ENCODE results near the gene LDLRAD3. TPM values are rescaled to one million over a fixed set of nuclear protein-coding genes. Genes with fewer than 3 reads are reported as not detected.

The LDLRAD3 gene
- total RNA-seq, 2 experiments from 2014 or later = 0.12 to 0.24 TPM

DNA sequence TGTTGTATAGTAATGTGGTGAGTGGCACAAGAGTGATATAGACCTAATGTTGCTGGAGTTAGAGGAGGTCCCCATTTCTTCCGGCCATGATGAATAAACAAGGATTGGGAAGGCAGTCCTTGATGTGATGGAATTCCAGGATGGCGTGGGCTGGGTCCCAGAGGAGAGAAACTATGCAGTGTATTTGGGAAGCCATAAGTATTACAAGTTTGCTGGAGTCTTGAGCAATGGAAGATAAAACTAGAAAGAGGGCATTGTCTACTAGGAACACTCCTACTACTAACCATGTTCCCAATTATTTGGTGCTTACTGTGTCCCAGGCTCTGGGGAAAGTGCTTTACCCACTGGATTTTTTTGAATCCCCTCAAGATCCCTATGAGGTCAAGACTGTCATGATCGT is 20.0 kb downstream of the LDLRAD3 start:
- Mint-ChIP-seq H3K9me3 (no peaks in the 10 kb centered on the region), H3K4me3 (no peak overlapping the region), H3K27ac (no peak overlapping the region), H3K4me1 (no peaks in the 10 kb centered on the region), H3K36me3 (no peaks in the 10 kb centered on the region), H3K27me3 (peaks cover 7% of the 10 kb centered on the region)
- DNase-seq = no peak

DNA sequence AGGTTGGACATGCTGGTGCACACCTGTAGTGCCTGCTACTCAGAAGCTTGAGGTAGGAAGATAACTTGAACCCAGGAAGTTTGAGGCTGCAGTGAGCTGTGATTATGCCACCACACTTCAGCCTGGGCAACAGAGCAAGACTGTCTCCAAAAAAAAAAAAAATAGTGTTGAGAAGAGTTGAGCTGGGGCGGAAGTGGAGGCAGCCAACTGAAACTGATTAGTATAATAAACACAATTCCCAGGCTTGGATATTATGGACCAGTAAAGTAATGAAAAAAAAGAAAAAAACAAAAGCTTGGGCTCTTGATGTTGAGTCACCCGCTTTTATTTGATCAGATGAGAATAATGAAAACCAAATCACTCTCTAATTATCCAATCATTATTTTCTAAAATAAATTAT is 21.0 kb downstream of the LDLRAD3 start:
- H3K27ac Mint-ChIP-seq = no peak overlapping the region
- H3K4me3 Mint-ChIP-seq = no peak overlapping the region
- H3K27me3 Mint-ChIP-seq = peaks cover 7% of the 10 kb centered on the region
- no peaks in the 10 kb centered on the region for H3K4me1 Mint-ChIP-seq
- no peaks in the 10 kb centered on the region for H3K9me3 Mint-ChIP-seq
- no peaks in the 10 kb centered on the region for H3K36me3 Mint-ChIP-seq
- DNase-seq = no peak

DNA sequence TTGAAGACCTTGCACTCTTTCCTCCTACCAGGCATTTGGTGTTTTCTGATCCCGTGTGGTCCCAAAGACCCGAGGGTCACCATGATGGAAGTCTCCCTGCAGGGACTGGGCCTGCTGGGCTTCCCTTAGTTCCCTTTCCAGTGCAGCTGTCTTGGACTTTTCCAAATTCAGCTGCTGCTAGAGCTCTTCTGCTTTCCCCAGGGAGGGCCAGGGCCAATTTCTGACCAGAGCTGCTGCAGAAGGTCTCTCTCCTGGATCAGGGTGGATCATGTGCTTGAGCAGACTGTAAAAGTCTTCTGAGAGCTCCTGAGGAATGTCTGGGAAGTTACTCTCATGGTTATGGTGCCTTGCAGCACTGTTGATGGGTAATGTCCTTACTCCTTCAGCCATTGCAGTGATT is 23.2 kb downstream of the LDLRAD3 start:
- Mint-ChIP-seq H3K4me3 (no peak overlapping the region), H3K4me1 (peaks cover 2% of the 10 kb centered on the region), H3K27me3 (peaks cover 5% of the 10 kb centered on the region), H3K9me3 (no peaks in the 10 kb centered on the region), H3K36me3 (no peaks in the 10 kb centered on the region), H3K27ac (no peak overlapping the region)
- no peak for DNase-seq

DNA sequence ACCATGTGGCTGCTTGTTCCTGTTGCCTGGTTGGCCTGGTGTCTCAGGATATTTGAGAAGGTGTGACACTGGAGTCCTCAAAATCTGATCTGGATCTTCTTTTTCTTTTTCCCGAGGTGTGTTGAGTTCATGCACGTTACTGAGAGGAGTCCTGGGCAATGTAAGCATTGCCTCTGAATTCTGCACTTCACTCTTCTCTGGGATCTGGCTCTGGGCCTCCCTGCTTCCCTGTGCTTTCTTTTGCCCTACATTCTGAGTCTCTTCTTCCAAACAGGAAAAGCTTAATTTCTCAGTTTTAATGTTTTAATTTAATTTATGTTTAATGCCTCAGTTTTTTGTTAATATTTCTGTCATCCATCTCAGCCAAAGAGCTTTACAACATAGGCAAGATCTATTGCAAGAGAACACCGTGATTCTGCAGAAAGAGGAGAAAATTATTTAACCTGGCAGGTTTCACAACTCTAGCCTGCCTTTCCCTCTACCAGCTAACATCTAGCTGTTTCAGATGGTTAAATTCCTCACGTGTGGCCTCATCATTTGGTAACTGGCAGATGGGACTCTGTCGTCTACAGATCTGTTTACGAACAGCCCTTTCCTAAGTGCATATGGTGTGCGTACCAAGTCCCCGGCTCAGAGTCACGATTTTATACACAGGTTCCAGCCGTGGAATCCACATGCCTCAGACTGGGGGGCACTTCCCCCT is 24.7 kb downstream of the LDLRAD3 start:
- DNase-seq = no peak
- Mint-ChIP-seq H3K27me3 (peaks cover 3% of the 10 kb centered on the region), H3K4me1 (peaks cover 4% of the 10 kb centered on the region), H3K27ac (no peak overlapping the region), H3K36me3 (no peaks in the 10 kb centered on the region), H3K9me3 (no peaks in the 10 kb centered on the region), H3K4me3 (no peak overlapping the region)

DNA sequence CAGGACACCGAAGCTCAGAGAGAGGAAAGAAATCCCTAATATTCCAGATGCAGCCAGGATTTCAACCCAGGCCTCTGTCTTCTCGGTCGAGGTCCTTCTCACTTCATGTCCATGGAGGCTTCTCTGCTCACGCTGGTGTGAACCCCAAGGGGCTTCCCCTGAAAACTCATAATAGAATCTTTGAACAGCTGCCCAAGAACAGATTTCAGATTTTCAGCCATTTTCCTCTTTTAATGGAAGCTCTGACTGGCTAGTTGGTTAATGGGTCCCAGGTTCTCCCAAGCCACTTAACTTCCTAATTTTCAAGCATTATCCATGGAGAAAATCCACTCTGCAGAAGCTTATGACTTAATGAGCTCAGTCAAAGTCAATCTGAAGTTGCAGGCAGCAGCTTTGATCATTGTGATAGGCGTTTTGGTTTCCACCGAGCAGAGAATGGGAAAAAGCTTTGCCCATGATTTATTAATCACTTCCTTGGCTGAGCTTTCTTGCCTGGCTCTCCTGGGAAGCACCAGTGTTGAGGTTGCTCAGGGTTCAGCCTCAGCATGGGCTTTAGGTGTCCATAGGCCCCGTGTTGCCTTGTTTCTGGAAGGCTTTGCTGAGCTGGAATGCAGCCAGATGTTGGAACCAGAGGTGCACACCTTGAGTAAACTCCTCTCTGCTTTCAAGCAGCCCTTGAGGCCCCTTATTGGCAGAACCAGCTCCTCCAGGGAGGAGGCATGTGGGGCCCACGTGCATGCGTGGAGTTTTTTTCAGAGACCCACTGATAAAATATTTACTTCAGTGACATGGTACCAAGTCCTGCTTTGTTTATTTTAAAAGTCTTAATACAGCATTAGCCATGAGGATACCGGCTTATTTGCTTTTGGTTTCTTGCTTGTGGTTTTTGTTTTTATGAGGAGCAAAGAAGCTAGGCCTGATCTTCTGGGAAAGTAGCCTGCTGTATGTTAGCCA is 25.5 kb downstream of the LDLRAD3 start:
- Mint-ChIP-seq H3K27me3 (peaks cover 3% of the 10 kb centered on the region), H3K27ac (no peak overlapping the region), H3K4me1 (peaks cover 4% of the 10 kb centered on the region), H3K36me3 (no peaks in the 10 kb centered on the region), H3K9me3 (peaks cover 4% of the 10 kb centered on the region), H3K4me3 (no peak overlapping the region)
- no peak for DNase-seq

DNA sequence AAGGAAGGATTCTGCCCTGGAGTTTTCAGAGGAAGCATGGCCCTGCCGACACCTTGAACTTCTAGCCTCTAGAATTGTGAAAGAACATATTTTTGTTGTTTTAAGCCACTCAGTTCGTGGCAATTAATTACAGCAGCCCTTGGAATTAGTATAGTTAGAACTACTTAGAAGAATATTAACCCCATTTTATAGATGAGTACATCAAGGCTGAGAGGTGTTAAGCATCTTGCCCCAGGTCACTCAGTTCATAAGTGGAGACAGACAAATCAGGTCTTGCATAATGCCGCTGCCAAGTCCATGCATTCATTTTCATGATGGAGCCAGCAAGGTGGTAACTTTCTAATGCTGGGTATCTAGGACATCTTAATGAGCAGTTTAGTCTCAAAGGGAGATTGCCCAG is 26.6 kb downstream of the LDLRAD3 start:
- no peak overlapping the region for H3K27ac Mint-ChIP-seq
- H3K36me3 Mint-ChIP-seq = no peaks in the 10 kb centered on the region
- no peak overlapping the region for H3K4me3 Mint-ChIP-seq
- H3K9me3 Mint-ChIP-seq = peaks cover 4% of the 10 kb centered on the region
- peaks cover 4% of the 10 kb centered on the region for H3K4me1 Mint-ChIP-seq
- no peak for DNase-seq
- peaks cover under 1% of the 10 kb centered on the region for H3K27me3 Mint-ChIP-seq

DNA sequence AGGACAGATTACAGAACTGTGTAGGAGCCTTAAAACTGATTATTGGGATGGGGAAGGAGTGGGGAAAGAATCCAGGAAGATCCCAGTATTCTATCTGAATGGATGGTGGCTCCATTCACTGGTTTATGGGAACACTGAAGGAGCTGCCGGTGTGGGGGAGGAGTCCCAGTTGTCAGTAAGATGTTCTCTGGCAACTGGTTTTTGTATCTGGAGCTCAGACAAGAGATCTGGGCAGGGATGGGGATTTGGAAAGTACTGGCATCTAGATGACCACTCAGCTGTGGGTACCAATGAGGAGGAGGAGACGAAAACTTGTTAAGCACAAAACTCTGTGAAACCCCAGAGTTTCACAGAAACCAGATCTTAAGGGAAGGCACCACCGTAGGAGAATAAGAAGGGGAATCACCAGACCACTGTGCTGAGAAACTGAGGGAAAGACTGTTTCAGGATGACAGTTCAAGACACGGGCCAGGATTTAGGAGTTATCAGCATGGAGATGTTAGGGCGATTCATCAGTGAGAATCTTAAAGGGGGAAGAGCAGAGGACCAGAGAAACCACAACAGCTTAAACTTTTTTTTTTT is 28.1 kb downstream of the LDLRAD3 start:
- Mint-ChIP-seq H3K27me3 (no peaks in the 10 kb centered on the region), H3K27ac (no peak overlapping the region)

DNA sequence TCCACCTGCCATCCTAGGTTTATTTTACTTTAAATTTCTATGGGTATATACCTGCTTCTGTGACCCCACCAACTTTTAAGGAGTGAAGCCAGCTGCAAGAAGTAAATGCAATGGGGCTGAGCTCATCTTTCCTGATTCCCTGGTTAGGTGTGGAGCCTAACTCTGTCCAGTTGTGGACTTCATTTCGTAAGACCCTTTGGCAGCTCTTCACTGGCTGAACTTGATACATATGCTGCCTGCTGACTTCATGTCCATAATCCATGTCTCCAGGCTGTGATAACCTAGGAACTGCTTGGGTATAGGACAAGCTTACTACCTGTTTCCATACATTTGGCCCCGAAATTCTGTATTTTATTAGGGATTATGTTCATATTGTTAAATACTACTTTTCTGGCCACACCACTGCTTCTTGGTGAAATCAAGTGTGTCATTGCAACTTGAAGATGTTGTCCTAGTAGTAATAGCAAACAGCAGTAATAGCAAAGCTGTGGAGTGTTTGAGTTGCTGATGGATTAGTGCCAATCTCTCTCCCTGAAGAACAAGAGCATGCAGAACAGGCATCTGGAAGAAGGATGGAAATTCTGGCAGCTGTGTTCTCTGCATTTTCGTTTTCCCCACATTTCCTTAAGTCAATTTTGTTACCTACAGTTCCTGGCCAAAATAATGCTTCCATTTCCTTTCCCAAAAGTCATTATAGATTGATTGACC is 31.2 kb downstream of the LDLRAD3 start:
- peaks cover 5% of the 10 kb centered on the region for H3K9me3 Mint-ChIP-seq
- no peak for DNase-seq
- no peaks in the 10 kb centered on the region for H3K36me3 Mint-ChIP-seq
- H3K4me1 Mint-ChIP-seq = peaks cover 4% of the 10 kb centered on the region
- H3K4me3 Mint-ChIP-seq = no peak overlapping the region
- no peaks in the 10 kb centered on the region for H3K27me3 Mint-ChIP-seq
- no peak overlapping the region for H3K27ac Mint-ChIP-seq

More for the DNA sequence above, 28.1 kb downstream of the LDLRAD3 start:
- Mint-ChIP-seq H3K36me3 (no peaks in the 10 kb centered on the region), H3K9me3 (peaks cover 5% of the 10 kb centered on the region), H3K4me1 (peaks cover 4% of the 10 kb centered on the region), H3K4me3 (no peak overlapping the region)
- DNase-seq = no peak

DNA sequence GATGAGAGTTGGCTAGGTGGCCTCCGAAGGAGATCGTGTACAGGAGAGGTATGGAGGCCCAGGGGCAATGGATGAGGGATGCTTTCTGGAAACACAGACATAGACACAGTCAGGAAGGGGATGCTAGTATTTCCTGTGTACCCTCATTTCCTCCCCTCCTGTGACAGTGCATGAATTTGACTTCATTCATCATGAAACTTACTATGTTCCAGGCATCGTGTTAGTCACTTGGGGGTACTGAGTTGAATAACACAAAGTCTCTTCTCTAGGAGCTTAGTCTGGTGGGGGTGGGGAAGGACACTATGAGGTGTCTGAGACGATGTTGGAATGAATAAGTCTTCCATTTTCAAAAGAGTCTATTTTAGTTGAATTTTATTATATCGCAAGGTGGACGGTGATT is 32.6 kb downstream of the LDLRAD3 start:
- no peaks in the 10 kb centered on the region for H3K27me3 Mint-ChIP-seq
- peaks cover 4% of the 10 kb centered on the region for H3K4me1 Mint-ChIP-seq
- no peaks in the 10 kb centered on the region for H3K36me3 Mint-ChIP-seq
- no peak for DNase-seq
- H3K27ac Mint-ChIP-seq = no peak overlapping the region
- no peak overlapping the region for H3K4me3 Mint-ChIP-seq
- peaks cover 5% of the 10 kb centered on the region for H3K9me3 Mint-ChIP-seq

DNA sequence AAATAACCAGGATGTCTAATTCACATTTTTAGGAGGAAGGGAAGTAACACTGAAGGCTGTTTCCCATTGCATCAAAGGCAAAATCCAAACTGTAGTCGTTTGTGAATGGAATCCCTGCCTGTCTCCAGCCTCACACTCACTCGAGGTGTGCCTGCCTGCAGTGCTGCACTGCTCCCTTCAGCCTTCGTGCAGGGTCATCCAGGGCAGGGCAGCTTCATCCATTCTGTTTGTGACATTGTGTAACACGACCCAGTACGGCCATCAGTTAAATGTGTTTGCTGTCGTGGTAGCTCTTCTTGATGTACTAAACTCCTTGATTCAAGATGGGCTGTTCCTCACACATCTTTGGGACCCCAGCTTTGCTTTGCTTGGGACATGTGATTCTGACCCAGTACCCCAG is 34.3 kb downstream of the LDLRAD3 start:
- Mint-ChIP-seq H3K27ac (no peak overlapping the region), H3K36me3 (no peaks in the 10 kb centered on the region), H3K4me3 (no peak overlapping the region), H3K9me3 (peaks cover 5% of the 10 kb centered on the region), H3K27me3 (no peaks in the 10 kb centered on the region), H3K4me1 (no peaks in the 10 kb centered on the region)
- no peak for DNase-seq

DNA sequence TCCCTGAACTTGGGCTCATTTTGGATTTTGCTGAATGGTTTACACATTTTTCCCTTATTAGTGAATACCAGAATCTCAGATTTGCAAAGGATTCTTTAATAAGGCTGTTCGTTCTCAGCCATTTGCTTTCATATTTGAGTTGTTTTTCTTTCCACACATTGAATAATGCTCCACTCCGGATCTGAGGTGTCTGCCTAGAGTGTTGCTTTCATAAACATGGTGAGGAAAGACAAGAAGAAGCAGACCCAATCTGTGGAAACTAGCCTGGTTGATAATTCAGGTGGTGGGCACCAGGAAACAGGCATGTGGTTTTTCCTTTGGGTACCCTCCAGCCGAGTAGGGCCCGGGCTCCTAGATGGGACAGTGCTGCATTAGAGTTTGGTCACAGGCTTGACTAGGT is 35.0 kb downstream of the LDLRAD3 start:
- no peak overlapping the region for H3K4me3 Mint-ChIP-seq
- no peaks in the 10 kb centered on the region for H3K27me3 Mint-ChIP-seq
- H3K9me3 Mint-ChIP-seq = peaks cover 5% of the 10 kb centered on the region
- no peaks in the 10 kb centered on the region for H3K4me1 Mint-ChIP-seq
- no peaks in the 10 kb centered on the region for H3K36me3 Mint-ChIP-seq
- no peak overlapping the region for H3K27ac Mint-ChIP-seq
- DNase-seq = no peak

DNA sequence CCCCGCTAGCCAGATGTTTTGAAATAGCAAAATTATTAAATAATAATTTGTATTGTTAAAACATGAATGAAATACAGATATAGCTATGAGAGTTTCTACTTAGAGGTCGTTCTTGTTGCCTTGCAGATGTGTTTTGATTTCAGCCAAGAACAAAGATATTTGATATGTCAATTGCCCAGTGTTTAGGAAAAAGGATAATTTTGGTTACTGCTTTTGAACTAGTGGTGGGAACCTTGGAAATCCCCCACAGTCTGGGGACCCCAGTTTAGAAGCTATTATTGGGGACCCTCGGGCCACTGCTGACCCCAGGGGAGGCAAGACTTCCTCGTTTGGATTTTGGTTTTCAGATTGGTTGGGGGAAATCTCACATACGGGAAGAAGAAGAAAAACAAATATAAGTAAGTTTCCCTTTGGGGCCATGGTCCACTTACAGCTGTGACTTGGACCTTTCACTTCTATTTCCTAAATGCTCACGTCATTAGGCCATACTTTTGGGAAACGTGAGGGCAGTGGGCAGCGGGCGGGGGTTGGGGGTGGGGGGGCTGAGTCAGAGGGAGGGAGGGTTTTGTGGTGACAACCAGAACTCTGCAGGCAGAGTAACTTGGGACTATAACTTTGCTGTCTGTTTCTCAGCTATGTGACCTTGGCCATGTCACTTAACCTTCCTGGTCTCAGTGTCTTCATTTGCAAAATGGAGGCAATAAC is 37.0 kb downstream of the LDLRAD3 start:
- Mint-ChIP-seq H3K4me1 (no peaks in the 10 kb centered on the region), H3K27me3 (no peaks in the 10 kb centered on the region), H3K27ac (no peak overlapping the region), H3K9me3 (no peaks in the 10 kb centered on the region), H3K4me3 (no peak overlapping the region), H3K36me3 (no peaks in the 10 kb centered on the region)
- DNase-seq = no peak

DNA sequence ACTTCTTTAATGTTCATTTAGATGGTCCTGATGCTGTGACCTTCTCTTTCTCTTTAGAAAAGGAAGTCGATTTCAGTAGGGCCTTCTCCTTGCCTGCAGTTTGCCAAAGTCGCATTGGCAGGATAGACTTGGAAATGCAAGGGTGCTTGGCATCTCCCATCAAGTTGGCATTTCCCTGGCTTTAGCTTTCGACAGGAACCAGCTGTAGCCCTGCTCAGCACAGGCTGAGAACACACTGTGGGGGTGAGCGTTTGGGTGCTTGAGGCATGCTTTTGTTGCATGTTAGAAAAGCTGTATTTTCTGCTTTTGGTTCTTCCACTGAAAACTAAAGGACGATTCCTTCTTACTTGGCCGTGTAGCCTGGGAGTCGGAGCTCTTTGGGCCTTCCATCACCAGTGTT is 37.7 kb downstream of the LDLRAD3 start:
- H3K27ac Mint-ChIP-seq = no peak overlapping the region
- H3K4me3 Mint-ChIP-seq = no peak overlapping the region
- no peaks in the 10 kb centered on the region for H3K36me3 Mint-ChIP-seq
- DNase-seq = no peak
- no peaks in the 10 kb centered on the region for H3K4me1 Mint-ChIP-seq
- H3K27me3 Mint-ChIP-seq = no peaks in the 10 kb centered on the region
- H3K9me3 Mint-ChIP-seq = no peaks in the 10 kb centered on the region

DNA sequence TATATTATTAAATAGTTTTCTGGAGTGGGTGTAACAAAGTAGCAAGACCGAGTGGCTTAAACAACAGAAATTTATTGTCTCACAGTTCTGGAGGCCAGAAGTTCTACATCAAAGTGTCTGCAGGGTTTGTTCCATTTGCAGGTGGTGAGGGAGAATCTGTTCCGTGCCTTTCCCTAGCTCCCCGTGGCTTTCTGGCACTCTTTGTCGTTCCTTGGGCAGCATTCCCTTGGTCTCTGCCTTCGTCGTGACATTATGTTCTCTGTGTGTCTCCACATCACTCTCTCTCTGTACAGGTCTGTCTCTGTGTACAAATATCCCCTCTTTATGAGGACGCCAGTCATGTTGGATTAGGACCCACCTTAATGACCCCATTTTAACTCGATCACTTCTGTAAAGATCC is 38.2 kb downstream of the LDLRAD3 start:
- no peaks in the 10 kb centered on the region for H3K27me3 Mint-ChIP-seq
- no peaks in the 10 kb centered on the region for H3K36me3 Mint-ChIP-seq
- DNase-seq = no peak
- H3K4me3 Mint-ChIP-seq = no peak overlapping the region
- H3K9me3 Mint-ChIP-seq = no peaks in the 10 kb centered on the region
- no peak overlapping the region for H3K27ac Mint-ChIP-seq
- no peaks in the 10 kb centered on the region for H3K4me1 Mint-ChIP-seq

All from activated naive CD8-positive, alpha-beta T cell treated with anti-CD3 and anti-CD28 coated beads for 36 hours (primary cell).